Loucy (cell line): ENCODE results near the gene CEP128.

Experiments used
- CTCF ChIP-seq: fragments of 200-600 bp; sonication (generic); conservative IDR thresholded peaks from 2 replicates; pipeline ENCODE4 v1.5.1; 2014; ENCODE audit warnings: mild to moderate bottlenecking, antibody characterized with exemption, low read length
- EZH2phosphoT487 ChIP-seq: fragments of 200-600 bp; IDR thresholded peaks from 2 replicates; pipeline ENCODE4 v1.6.1; 2018; ENCODE audit warnings: antibody characterized with exemption, mild to moderate bottlenecking, moderate library complexity, borderline replicate concordance

DNA sequence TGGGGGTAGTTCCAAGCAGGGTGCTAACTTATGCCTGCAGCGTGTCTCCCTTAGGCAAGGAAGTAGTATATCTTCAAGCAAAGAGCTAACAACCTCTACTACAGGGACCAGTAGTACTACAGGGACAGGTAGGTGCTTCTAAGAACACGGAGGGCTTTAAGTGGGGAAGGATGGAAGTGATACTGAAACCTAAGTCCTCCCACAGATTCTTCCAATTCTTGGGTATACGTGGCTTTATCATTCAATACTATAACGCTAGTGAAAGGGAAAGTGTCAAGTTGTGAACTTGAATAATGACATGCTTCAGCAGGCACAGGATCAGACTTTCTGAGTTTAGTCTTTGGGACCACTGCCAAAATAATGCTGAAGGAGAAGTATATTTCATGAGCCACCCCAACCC is 241.7 kb downstream of the CEP128 start:
- TF ChIP-seq CTCF: no peak
- no peak for TF ChIP-seq EZH2phosphoT487
